K562 (cell line): Measurements from ENCODE around the gene AKT1. TPM values are rescaled to one million over a fixed set of nuclear protein-coding genes. Genes with fewer than 3 reads are reported as not detected.

Source experiments
- ATAC-seq: fragments of 200-7000 bp; cut with Tn5 transposase; 3 replicates; pipeline ENCODE4 v1.9.1; 2020; ENCODE audit warnings: moderate library complexity
- BruUV-seq: library from RNA; stranded (reverse); fragments of 400-500 nt; replicated peaks from 2 replicates; lab custom pipeline; 2021; lab: Mats Ljungman, UMichigan
- CTCF ChIA-PET: fragments of 300-600 bp; formaldehyde crosslinking; extraction: SDS; loops from one replicate; lab custom pipeline; 2021; ENCODE audit warnings: low intra/inter-chr PET ratio; lab: Yijun Ruan, JAX
- POLR2A ChIA-PET: fragments of 300-600, 350-650 bp; sonication (Branson Sonifier 250); formaldehyde crosslinking; extraction: SDS; loops from one replicate; lab custom pipeline; 2021; ENCODE audit warnings: antibody characterized with exemption, inconsistent platforms; lab: Yijun Ruan, JAX
- DNase-seq, 4 experiments: peaks; one replicate each; pipeline versions ENCODE4 v3.0.0 to v3.0.0-alpha.2; 2011 to 2018; ENCODE audit warnings: low spot score in 3 of 4, mixed read lengths in 3 of 4; ENCODE audit errors: extremely low read depth in 1 of 4
- FAIRE-seq: peaks from 2 replicates; lab custom pipeline; 2011; peaks lifted over from hg19 to GRCh38; lab: Jason Lieb, UNC
- H2AFZ ChIP-seq: 2 replicates; pipeline ENCODE4 v1.6.0; 2011; ENCODE audit warnings: low read depth, low read length, control low read depth, inconsistent platforms
- H3K27ac ChIP-seq: fragments of 200-600 bp; 3 replicates; pipeline ENCODE4 v1.8.0; 2011; ENCODE audit warnings: low read depth, mild to moderate bottlenecking, control low read depth, inconsistent platforms, low read length, moderate library complexity, mixed read lengths; ENCODE audit errors: extremely low read depth
- H3K27me3 ChIP-seq, 2 experiments: fragments of 300-600 bp in 1 of 2; 2 replicates in 1 of 2; 3 replicates in 1 of 2; pipeline versions ENCODE4 v1.6.0 to v1.8.0; 2011; ENCODE audit warnings: inconsistent platforms in 2 of 2, low read length in 2 of 2, mild to moderate bottlenecking in 1 of 2, mixed read lengths in 1 of 2, moderate library complexity in 1 of 2; ENCODE audit not compliant: control insufficient read depth in 2 of 2, insufficient read depth in 2 of 2
- H3K36me3 ChIP-seq: fragments of 300-600 bp; 3 replicates; pipeline ENCODE4 v1.8.0; 2011; ENCODE audit warnings: mild to moderate bottlenecking, low read length, inconsistent platforms; ENCODE audit not compliant: control insufficient read depth, insufficient read depth
- H3K4me1 ChIP-seq, 2 experiments: fragments of 200-600 bp in 1 of 2; replicated peaks in 1 of 2; 2 replicates in 1 of 2; 3 replicates in 1 of 2; pipeline versions ENCODE4 v1.5.1 to v1.8.0; 2011; ENCODE audit warnings: inconsistent platforms in 2 of 2, low read length in 2 of 2, mild to moderate bottlenecking in 1 of 2, mixed read lengths in 1 of 2, moderate library complexity in 1 of 2; ENCODE audit not compliant: control insufficient read depth in 2 of 2, insufficient read depth in 2 of 2
- H3K4me2 ChIP-seq: 2 replicates; pipeline ENCODE4 v1.6.1; 2011; ENCODE audit warnings: low read length, control low read depth, inconsistent platforms, mixed read lengths; ENCODE audit not compliant: insufficient read depth
- H3K4me3 ChIP-seq: fragments of 200-600 bp; sonication (generic), shearing (Covaris generic); 2 replicates; pipeline ENCODE4 v1.5.1; 2016; ENCODE audit warnings: control low read depth, inconsistent platforms
- H3K79me2 ChIP-seq: fragments of 200-600 bp; 3 replicates; pipeline ENCODE4 v1.8.0; 2011; ENCODE audit warnings: low read length, inconsistent platforms; ENCODE audit not compliant: control insufficient read depth, insufficient read depth
- H3K9ac ChIP-seq, 2 experiments: 2 replicates each; pipeline versions ENCODE4 v1.6.0 to v1.6.1; 2011; ENCODE audit warnings: low read depth in 2 of 2, low read length in 2 of 2, control low read depth in 1 of 2, inconsistent platforms in 1 of 2, mild to moderate bottlenecking in 1 of 2, mixed read lengths in 1 of 2; ENCODE audit not compliant: insufficient read depth in 1 of 2
- H3K9me1 ChIP-seq: one replicate; pipeline ENCODE4 v1.6.0; 2011; ENCODE audit warnings: inconsistent platforms, mild to moderate bottlenecking, low read length, moderate library complexity; ENCODE audit not compliant: control insufficient read depth, insufficient read depth
- H3K9me3 ChIP-seq: replicated peaks from 2 replicates; pipeline ENCODE4 v1.5.1; 2011; ENCODE audit warnings: low read depth, low read length, inconsistent platforms; ENCODE audit not compliant: control insufficient read depth, insufficient read depth
- H4K20me1 ChIP-seq: replicated peaks from 2 replicates; pipeline ENCODE4 v1.6.1; 2011; ENCODE audit warnings: low read length, inconsistent platforms, mixed read lengths; ENCODE audit not compliant: control insufficient read depth, insufficient read depth
- DNMT1 ChIP-seq: fragments of 450-650 bp; IDR thresholded peaks from 2 replicates; pipeline ENCODE4 v1.6.1; 2016; ENCODE audit warnings: antibody characterized with exemption, mild to moderate bottlenecking
- E2F3 ChIP-seq: fragments of 250-450 bp; sonication (Bioruptor Pico); IDR thresholded peaks from 2 replicates; pipeline ENCODE4 v1.4.0; 2020; ENCODE audit warnings: mild to moderate bottlenecking
- EGR1 ChIP-seq: fragments of 450-650 bp; conservative IDR thresholded peaks from 2 replicates; pipeline ENCODE4 v1.6.1; 2017; ENCODE audit warnings: mild to moderate bottlenecking
- HDGF ChIP-seq: fragments of 450-650 bp; IDR thresholded peaks from 2 replicates; pipeline ENCODE4 v1.6.1; 2016
- LCOR ChIP-seq: sonication (generic); formaldehyde crosslinking; IDR thresholded peaks from 2 replicates; pipeline ENCODE4 v1.8.0; 2022; ENCODE audit warnings: mild to moderate bottlenecking, missing genetic modification reagents
- MAZ ChIP-seq, 2 experiments: fragments of 450-650 bp in 1 of 2; sonication (generic) in 1 of 2; formaldehyde crosslinking; IDR thresholded peaks in 1 of 2; conservative IDR thresholded peaks in 1 of 2; 2 replicates each; pipeline versions ENCODE4 v1.4.0 to v1.5.0; 2020; ENCODE audit warnings: mild to moderate bottlenecking in 1 of 2, missing genetic modification reagents in 1 of 2
- RERE ChIP-seq: sonication (generic); formaldehyde crosslinking; IDR thresholded peaks from 2 replicates; pipeline ENCODE4 v1.8.0; 2023; ENCODE audit warnings: missing genetic modification reagents, mild to moderate bottlenecking, borderline replicate concordance
- STAG1 ChIP-seq: sonication (generic); formaldehyde crosslinking; IDR thresholded peaks from 2 replicates; pipeline ENCODE4 v1.5.0; 2020; ENCODE audit warnings: missing genetic modification reagents, borderline replicate concordance
- WGBS: fragments of 100-300 bp; shearing (Covaris generic); methylation state at CpG from one replicate; pipeline ENCODE4 v1.1.6; 2016; ENCODE audit warnings: low coverage, mixed read lengths; ENCODE audit not compliant: insufficient coverage; ENCODE audit errors: missing lambda C conversion rate; 5-methylcytosine and 5-hydroxymethylcytosine counted together
- in situ Hi-C: fragments of 300-500 bp; cut with MboI; formaldehyde crosslinking; loops from 4 replicates; pipeline ENCODE4 v1.15.0; 2018; ENCODE audit warnings: inconsistent platforms, mixed read lengths
- intact Hi-C: fragments of 100-400 bp; cut with micrococcal nuclease; formaldehyde crosslinking; loops from 2 replicates; pipeline ENCODE4 v1.14.2; 2022
- polyA plus RNA-seq, 8 experiments: library from polyadenylated mRNA; depleted of rRNA in 4 of 8; stranded (reverse) in 5 of 8; unstranded in 3 of 8; fragments of >200 nt; fragmentation: Nextera tagmentation in 2 of 8; fragmentation: Illumina TruSeq in 1 of 8; extraction: Ambion mirVana in 2 of 8; extraction: Trizol in 1 of 8; gene quantifications; 2 replicates each; pipeline versions ENCODE4 v1.2.1 to v1.2.3, GENCODE V29; 2011 to 2014; ENCODE audit warnings: inconsistent platforms in 1 of 8, missing spikeins in 1 of 8
- total RNA-seq, 7 experiments: library from RNA; depleted of rRNA in 6 of 7; stranded (reverse); fragments of >200 nt in 6 of 7; fragmentation: Illumina TruSeq in 2 of 7; extraction: Trizol in 2 of 7; gene quantifications; 2 replicates each; pipeline versions ENCODE4 v1.2.1 to v1.2.3, GENCODE V29; 2011 to 2021; ENCODE audit warnings: low replicate concordance in 1 of 7

The AKT1 gene
- total and polyA plus RNA-seq, 9 of the 15 experiments (the other 6 are each of a cell fraction or from before 2014, with no cell fraction given), result 0.49 to 132 (median 75.1) TPM

GRCh38 chr14:104805941-104806624 lies 10.5 kb upstream of the AKT1 start:
- H3K9me1 ChIP-seq, result no peaks in the 10 kb centered on the region
- FAIRE-seq, result no peak
- no peaks in the 10 kb centered on the region for H3K9me3 ChIP-seq
- peaks cover 25% of the 10 kb centered on the region for H3K79me2 ChIP-seq
- H3K4me1 ChIP-seq, result peaks cover 33 to 64% of the 10 kb centered on the region in 2 experiments
- H3K36me3 ChIP-seq, result peaks cover 6% of the 10 kb centered on the region; the same call in 1 of the 3 replicates
- H3K4me3 ChIP-seq, result no peak overlapping the region
- WGBS, result 35% methylated on average over 11 of the region's 14 CpGs
- intact Hi-C loops, result no loop called here
- TF ChIP-seq E2F3 (CRISPR knock-in tag) (no peak), EGR1 (peak; percentile 35; the same call in 1 of the 2 replicates)
- TF ChIP-seq, all 486 proteins: peak for 1
- Histone ChIP-seq H3K9ac (peak overlapping the region in 1 of 2 experiments; percentile 62; a peak in 2 of 4 replicates), H4K20me1 (no peaks in the 10 kb centered on the region), H3K27ac (peak overlapping the region; percentile 28; the same call in 1 of the 3 replicates), H3K4me2 (no peak overlapping the region), H2AFZ (no peak overlapping the region), H3K27me3 (no peaks in the 10 kb centered on the region)
- ChIA-PET CTCF (no interaction called here), POLR2A (interaction anchor here (1.4 kb wide), 1 partner anchor 55 kb away, joined by 3 read pairs; no protein-coding TSS in a partner anchor)
- no peak for DNase-seq
- ATAC-seq, result no peak
- BruUV-seq, result no TSS peak
- in situ Hi-C loops, result no loop called here

GRCh38 chr14:104805326-104805678 lies 9.8 kb upstream of the AKT1 start:
- Histone ChIP-seq H3K9ac (peak overlapping the region; percentile 35 to 85; a peak in 3 of 4 replicates), H3K79me2 (peaks cover 28% of the 10 kb centered on the region), H4K20me1 (no peaks in the 10 kb centered on the region), H3K9me1 (no peaks in the 10 kb centered on the region), H3K9me3 (no peaks in the 10 kb centered on the region), H3K27ac (peak overlapping the region; percentile 73), H3K4me3 (no peak overlapping the region), H2AFZ (peak overlapping the region; percentile 58; the same call in 1 of the 2 replicates), H3K36me3 (peaks cover 6% of the 10 kb centered on the region; the same call in 1 of the 3 replicates), H3K4me1 (peaks cover 33 to 67% of the 10 kb centered on the region in 2 experiments), H3K27me3 (no peaks in the 10 kb centered on the region), H3K4me2 (peak overlapping the region; percentile 63; the same call in 1 of the 2 replicates)
- peak; percentile 82 to 91 (median 88) for DNase-seq
- CTCF ChIA-PET, result no interaction called here
- POLR2A ChIA-PET, result interaction anchor here (0.5 to 0.7 kb wide), 2 partner anchors 8 to 783 kb away, joined by 3 read pairs; no protein-coding TSS in a partner anchor
- 17% methylated on average over 2 of the region's 3 CpGs for WGBS
- in situ Hi-C loops, result no loop called here
- BruUV-seq, result no TSS peak
- intact Hi-C loops, result no loop called here
- peak; percentile 96 for FAIRE-seq
- peak; percentile 86 for ATAC-seq
- no peak for TF ChIP-seq DNMT1
- TF ChIP-seq RERE (CRISPR knock-in tag), result no peak
- TF ChIP-seq STAG1, result no peak
- TF ChIP-seq LCOR (CRISPR knock-in tag), result no peak
- peak in 1 of 2 experiments; percentile 41; a peak in 1 of 4 replicates for TF ChIP-seq MAZ (CRISPR knock-in tag; conservative IDR thresholded peaks at IDR 0.05 in 1 of 2, IDR thresholded peaks at IDR 0.05 in 1 of 2)
- TF ChIP-seq HDGF, result no peak
